ENCODE results near the gene ECHDC3. TPM values are rescaled to one million over a fixed set of nuclear protein-coding genes. Genes with fewer than 3 reads are reported as not detected.

The ECHDC3 gene
- total RNA-seq, 6 experiments from 2014 or later, result 0.10 to 1.4 (median 0.23) TPM; not detected in 1

- H3K27ac Mint-ChIP-seq, result no peak overlapping the region
- TF ChIP-seq CTCF (IDR thresholded peaks at IDR 0.05), result no peak
- H3K4me1 Mint-ChIP-seq (ENCODE audit: low read depth), result no peaks in the 10 kb centered on the region
- no peaks in the 10 kb centered on the region for H3K9me3 Mint-ChIP-seq
- H3K27me3 Mint-ChIP-seq (ENCODE audit: insufficient read depth), result peaks cover 26% of the 10 kb centered on the region
- no peak overlapping the region for H3K4me3 Mint-ChIP-seq
- no peak for DNase-seq
- H3K36me3 Mint-ChIP-seq (ENCODE audit: low read depth), result no peaks in the 10 kb centered on the region
These were observed 42.6 kb upstream of the ECHDC3 start for GRCh38 chr10:11699550-11700097.

- Mint-ChIP-seq H3K9me3 (no peaks in the 10 kb centered on the region), H3K4me1 (ENCODE audit: low read depth) (no peaks in the 10 kb centered on the region; the same call in 1 of the 2 replicates), H3K27ac (no peak overlapping the region), H3K36me3 (ENCODE audit: low read depth) (no peaks in the 10 kb centered on the region), H3K4me3 (no peak overlapping the region), H3K27me3 (ENCODE audit: insufficient read depth) (peaks cover 28% of the 10 kb centered on the region)
- no peak for TF ChIP-seq CTCF (IDR thresholded peaks at IDR 0.05)
- no peak for DNase-seq
These were observed 41.6 kb upstream of the ECHDC3 start for GRCh38 chr10:11700539-11700938.

GRCh38 chr10:11701451-11702095, 40.6 kb upstream of the ECHDC3 start:
- H3K27ac Mint-ChIP-seq, result no peak overlapping the region
- no peak for TF ChIP-seq CTCF (IDR thresholded peaks at IDR 0.05)
- DNase-seq, result no peak
- H3K36me3 Mint-ChIP-seq (ENCODE audit: low read depth), result no peaks in the 10 kb centered on the region
- H3K4me3 Mint-ChIP-seq, result no peak overlapping the region
- H3K27me3 Mint-ChIP-seq (ENCODE audit: insufficient read depth), result peaks cover 24% of the 10 kb centered on the region
- H3K4me1 Mint-ChIP-seq (ENCODE audit: low read depth), result no peaks in the 10 kb centered on the region; the same call in 1 of the 2 replicates
- H3K9me3 Mint-ChIP-seq, result no peaks in the 10 kb centered on the region

GRCh38 chr10:11702264-11702663, 39.9 kb upstream of the ECHDC3 start:
- Mint-ChIP-seq H3K9me3 (no peaks in the 10 kb centered on the region), H3K27me3 (ENCODE audit: insufficient read depth) (peaks cover 20% of the 10 kb centered on the region), H3K27ac (no peak overlapping the region), H3K4me1 (ENCODE audit: low read depth) (no peaks in the 10 kb centered on the region; the same call in 1 of the 2 replicates), H3K4me3 (no peak overlapping the region), H3K36me3 (ENCODE audit: low read depth) (no peaks in the 10 kb centered on the region)
- DNase-seq, result no peak
- no peak for TF ChIP-seq CTCF (IDR thresholded peaks at IDR 0.05)

GRCh38 chr10:11704092-11704491, 38.1 kb upstream of the ECHDC3 start:
- no peaks in the 10 kb centered on the region; the same call in 1 of the 2 replicates for H3K4me1 Mint-ChIP-seq (ENCODE audit: low read depth)
- peaks cover 27% of the 10 kb centered on the region for H3K27me3 Mint-ChIP-seq (ENCODE audit: insufficient read depth)
- no peak for TF ChIP-seq CTCF (IDR thresholded peaks at IDR 0.05)
- no peaks in the 10 kb centered on the region for H3K9me3 Mint-ChIP-seq
- no peak for DNase-seq
- no peak overlapping the region for H3K4me3 Mint-ChIP-seq
- no peak overlapping the region for H3K27ac Mint-ChIP-seq
- H3K36me3 Mint-ChIP-seq (ENCODE audit: low read depth), result no peaks in the 10 kb centered on the region
